OCI-LY1 (cell line): Measurements from ENCODE around the gene FARS2.

ENCODE experiments used
- EZH2 ChIP-seq: fragments of 200-600 bp; sonication (generic), shearing (Covaris generic); IDR thresholded peaks from 2 replicates; pipeline ENCODE4 v1.8.0; 2017; ENCODE audit warnings: borderline replicate concordance, mixed run types, mild to moderate bottlenecking, antibody characterized with exemption, low read length, moderate library complexity, mixed read lengths
- TF ChIP-seq, protein P1 (sequence below): fragments of 200-600 bp; sonication (generic), shearing (Covaris generic); IDR thresholded peaks from 2 replicates; pipeline ENCODE4 v1.5.1; 2017; ENCODE audit warnings: mild to moderate bottlenecking, antibody characterized with exemption, low read length, moderate library complexity, mixed read lengths

DNA sequence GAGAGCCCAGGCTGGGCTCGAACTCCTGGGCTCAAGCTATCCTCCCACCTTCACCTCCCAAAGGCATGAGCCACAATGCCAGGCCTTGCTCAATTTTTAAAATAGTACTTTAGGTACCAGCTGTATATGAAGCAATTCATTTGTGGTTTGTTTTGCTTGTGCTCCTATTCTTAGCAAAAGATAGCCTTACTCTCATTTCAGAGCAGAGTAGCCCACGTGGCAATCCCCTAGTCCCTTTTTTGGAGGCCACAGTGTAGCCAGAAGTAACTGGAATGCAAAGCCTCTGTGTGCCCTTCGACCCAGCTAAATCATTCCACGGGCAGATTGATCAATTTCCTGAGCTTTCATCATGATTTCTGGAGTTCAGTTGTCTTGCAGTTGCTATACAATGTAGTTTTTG lies 373.2 kb downstream of the FARS2 start:
- no peak for TF ChIP-seq EZH2
- TF ChIP-seq, protein P1, sequence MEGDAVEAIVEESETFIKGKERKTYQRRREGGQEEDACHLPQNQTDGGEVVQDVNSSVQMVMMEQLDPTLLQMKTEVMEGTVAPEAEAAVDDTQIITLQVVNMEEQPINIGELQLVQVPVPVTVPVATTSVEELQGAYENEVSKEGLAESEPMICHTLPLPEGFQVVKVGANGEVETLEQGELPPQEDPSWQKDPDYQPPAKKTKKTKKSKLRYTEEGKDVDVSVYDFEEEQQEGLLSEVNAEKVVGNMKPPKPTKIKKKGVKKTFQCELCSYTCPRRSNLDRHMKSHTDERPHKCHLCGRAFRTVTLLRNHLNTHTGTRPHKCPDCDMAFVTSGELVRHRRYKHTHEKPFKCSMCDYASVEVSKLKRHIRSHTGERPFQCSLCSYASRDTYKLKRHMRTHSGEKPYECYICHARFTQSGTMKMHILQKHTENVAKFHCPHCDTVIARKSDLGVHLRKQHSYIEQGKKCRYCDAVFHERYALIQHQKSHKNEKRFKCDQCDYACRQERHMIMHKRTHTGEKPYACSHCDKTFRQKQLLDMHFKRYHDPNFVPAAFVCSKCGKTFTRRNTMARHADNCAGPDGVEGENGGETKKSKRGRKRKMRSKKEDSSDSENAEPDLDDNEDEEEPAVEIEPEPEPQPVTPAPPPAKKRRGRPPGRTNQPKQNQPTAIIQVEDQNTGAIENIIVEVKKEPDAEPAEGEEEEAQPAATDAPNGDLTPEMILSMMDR: no peak
